ENCODE data around the gene FNDC3B.

The FNDC3B gene

DNA sequence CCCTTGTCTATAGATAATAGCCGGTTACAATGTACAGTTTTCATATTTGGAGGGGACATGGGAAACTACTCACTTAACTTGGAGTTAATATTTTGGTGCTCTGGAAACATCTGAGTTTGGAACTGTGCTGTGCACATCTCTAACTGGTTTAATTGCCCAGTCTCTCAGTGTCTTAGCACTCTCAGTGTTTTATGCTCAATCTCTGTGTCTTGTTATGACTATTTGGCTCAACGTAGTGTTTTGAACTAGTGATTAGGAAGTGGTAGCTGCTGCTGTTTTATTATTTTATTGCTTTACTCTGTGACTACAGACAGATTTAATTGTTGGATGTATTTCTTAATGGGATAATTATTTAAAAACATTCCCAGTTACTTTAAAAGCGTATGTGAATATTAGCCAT is 17.0 kb downstream of the FNDC3B start:
- DNase-seq (ENCODE audit: low read depth) = no peak
- TF ChIP-seq CTCF (IDR thresholded peaks at IDR 0.05; ENCODE audit: low read depth, low read length) (no peak), POLR2A (IDR thresholded peaks at IDR 0.05; ENCODE audit: extremely low read depth, insufficient read length) (no peak), MYC (IDR thresholded peaks at IDR 0.05; ENCODE audit: low read depth, low read length) (no peak), MAX (IDR thresholded peaks at IDR 0.05; ENCODE audit: low read depth, low read length) (no peak)
- H3K4me3 ChIP-seq (ENCODE audit: low read depth, low read length) = no peak overlapping the region

DNA sequence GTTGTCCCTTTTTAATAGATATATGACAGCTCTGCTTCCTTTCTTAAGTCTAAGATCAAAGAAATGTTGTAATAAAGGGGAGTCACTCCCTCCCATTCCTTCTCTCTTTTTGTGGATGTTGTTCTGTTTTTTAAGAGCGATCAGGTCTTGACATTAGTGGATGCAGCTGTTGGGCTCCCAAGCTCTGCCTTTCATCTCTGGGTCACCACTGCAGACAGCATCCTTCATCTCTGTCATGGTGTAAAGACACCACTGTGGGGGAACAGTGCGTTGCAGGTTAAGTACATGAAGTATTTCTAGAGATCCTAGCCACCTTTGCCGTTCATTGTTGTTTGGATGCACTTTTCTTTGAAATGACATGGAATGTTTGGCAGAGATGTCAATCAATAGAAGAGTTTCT is 17.7 kb downstream of the FNDC3B start:
- TF ChIP-seq CTCF (IDR thresholded peaks at IDR 0.05; ENCODE audit: low read depth, low read length) = no peak
- no peak for TF ChIP-seq POLR2A (IDR thresholded peaks at IDR 0.05; ENCODE audit: extremely low read depth, insufficient read length)
- no peak for TF ChIP-seq MAX (IDR thresholded peaks at IDR 0.05; ENCODE audit: low read depth, low read length)
- TF ChIP-seq MYC (IDR thresholded peaks at IDR 0.05; ENCODE audit: low read depth, low read length) = no peak
- no peak overlapping the region for H3K4me3 ChIP-seq (ENCODE audit: low read depth, low read length)
- DNase-seq (ENCODE audit: low read depth) = no peak

GRCh38 chr3:172057624-172058327 is 18.4 kb downstream of the FNDC3B start:
- TF ChIP-seq POLR2A (IDR thresholded peaks at IDR 0.05; ENCODE audit: extremely low read depth, insufficient read length) (no peak), MAX (IDR thresholded peaks at IDR 0.05; ENCODE audit: low read depth, low read length) (no peak), MYC (IDR thresholded peaks at IDR 0.05; ENCODE audit: low read depth, low read length) (no peak), CTCF (IDR thresholded peaks at IDR 0.05; ENCODE audit: low read depth, low read length) (no peak)
- H3K4me3 ChIP-seq (ENCODE audit: low read depth, low read length) = no peak overlapping the region
- DNase-seq (ENCODE audit: low read depth) = no peak

- no peak overlapping the region for H3K4me3 ChIP-seq (ENCODE audit: low read depth, low read length)
- TF ChIP-seq POLR2A (IDR thresholded peaks at IDR 0.05; ENCODE audit: extremely low read depth, insufficient read length) (no peak), MAX (IDR thresholded peaks at IDR 0.05; ENCODE audit: low read depth, low read length) (no peak), CTCF (IDR thresholded peaks at IDR 0.05; ENCODE audit: low read depth, low read length) (no peak), MYC (IDR thresholded peaks at IDR 0.05; ENCODE audit: low read depth, low read length) (no peak)
- no peak for DNase-seq (ENCODE audit: low read depth)
These were observed 20.2 kb downstream of the FNDC3B start for GRCh38 chr3:172059532-172059931.

DNA sequence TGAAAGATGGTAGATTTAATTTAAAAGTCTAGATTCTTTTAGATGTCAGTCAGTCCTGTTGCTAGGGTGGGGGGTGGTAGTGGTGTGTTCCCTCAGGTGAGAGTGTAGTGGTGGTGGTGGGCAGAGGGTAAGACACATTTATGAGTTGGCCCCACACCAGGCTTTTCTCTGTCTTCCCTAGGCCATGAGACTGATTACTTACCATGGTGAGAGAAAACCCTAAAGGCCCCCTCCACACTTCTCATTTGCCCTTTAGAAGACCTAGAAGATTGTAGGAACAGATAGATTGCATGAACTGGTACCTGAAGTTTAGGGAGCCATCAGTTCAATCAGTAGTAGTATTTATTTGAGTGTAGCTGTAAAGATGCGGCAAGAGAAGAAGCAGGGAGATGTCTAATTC is 20.9 kb downstream of the FNDC3B start:
- no peak for DNase-seq (ENCODE audit: low read depth)
- no peak for TF ChIP-seq CTCF (IDR thresholded peaks at IDR 0.05; ENCODE audit: low read depth, low read length)
- TF ChIP-seq POLR2A (IDR thresholded peaks at IDR 0.05; ENCODE audit: extremely low read depth, insufficient read length) = no peak
- TF ChIP-seq MYC (IDR thresholded peaks at IDR 0.05; ENCODE audit: low read depth, low read length) = no peak
- no peak for TF ChIP-seq MAX (IDR thresholded peaks at IDR 0.05; ENCODE audit: low read depth, low read length)
- no peak overlapping the region for H3K4me3 ChIP-seq (ENCODE audit: low read depth, low read length)
